Ovary (tissue), 9 donors: ENCODE results near the gene RAP1GAP. TPM values are rescaled to one million over a fixed set of nuclear protein-coding genes. Genes with fewer than 3 reads are reported as not detected.

Experiments
- DNase-seq, 5 donors: peaks; one replicate each; pipeline ENCODE4 v3.0.0-alpha.2; 2019 to 2020
- H3K27ac ChIP-seq, 2 donors: fragments of 200-600 bp; one replicate each; pipeline versions ENCODE4 v1.5.1 to v1.8.0; 2019 to 2022
- H3K27me3 ChIP-seq: fragments of 200-600 bp; one replicate; pipeline ENCODE4 v1.8.0; 2022
- H3K36me3 ChIP-seq: fragments of 200-600 bp; sonication (generic); one replicate; pipeline ENCODE4 v1.5.1; 2019
- H3K4me1 ChIP-seq: one replicate; pipeline ENCODE4 v1.8.1; 2013; ENCODE audit warnings: mild to moderate bottlenecking, moderate library complexity; ENCODE audit not compliant: insufficient read depth
- H3K4me3 ChIP-seq: fragments of 200-600 bp; sonication (generic); one replicate; pipeline ENCODE4 v1.5.1; 2017
- H3K9me3 ChIP-seq, 2 donors: fragments of 200-600 bp in 1 of 2; sonication (generic) in 1 of 2; one replicate each; pipeline versions ENCODE4 v1.5.1 to v1.8.1; 2013 to 2019; ENCODE audit warnings: mild to moderate bottlenecking in 1 of 2, moderate library complexity in 1 of 2
- EP300 ChIP-seq: sonication (generic); formaldehyde crosslinking; IDR thresholded peaks from one replicate; pipeline ENCODE4 v1.6.1; 2017; ENCODE audit warnings: antibody characterized with exemption
- POLR2A ChIP-seq: fragments of 450-650 bp; IDR thresholded peaks from one replicate; pipeline ENCODE4 v1.6.1; 2017; ENCODE audit warnings: antibody characterized with exemption, mild to moderate bottlenecking, moderate library complexity
- WGBS, 3 donors: extraction: QIAGEN DNeasy Blood & Tissue Kit in 1 of 3; methylation state at CpG; one replicate each; pipeline versions ENCODE4 v1.1.5 to v1.1.7; 2013 to 2017; 5-methylcytosine and 5-hydroxymethylcytosine counted together
- intact Hi-C, 4 donors: fragments of 100-400 bp; cut with DNase I; formaldehyde crosslinking; loops; one replicate each; pipeline versions ENCODE4 v1.11.0 to v1.15.1; 2022 to 2023
- polyA plus RNA-seq, 2 donors: library from polyadenylated mRNA; stranded (reverse); fragments of 200-250 nt in 1 of 2; fragments of 350-450 nt in 1 of 2; fragmentation: Illumina TruSeq in 1 of 2; extraction: RNeasy Lipid Tissue Mini Kit (QIAGEN cat#74804) in 1 of 2; gene quantifications; one replicate each; pipeline ENCODE4 v1.2.3, GENCODE V29; 2013 to 2014
- total RNA-seq, 7 donors: library from RNA; depleted of rRNA in 2 of 7; stranded (reverse); fragments of >200 nt in 2 of 7; fragmentation: NEBNext Ultra II Directional in 3 of 7; extraction: Animal tissue kit (Norgen Biotek cat#: 25700) in 3 of 7; gene quantifications; one replicate each; pipeline versions ENCODE4 v1.1.0 to v1.2.4, GENCODE V29; 2016 to 2023
- TF ChIP-seq, protein P1 (sequence below), 3 donors: fragments of 450-650 bp in 2 of 3; fragments of 200-600 bp in 1 of 3; IDR thresholded peaks; one replicate each; pipeline versions ENCODE4 v1.5.1 to v1.8.0; 2016 to 2022; ENCODE audit warnings: antibody characterized with exemption in 3 of 3, mild to moderate bottlenecking in 1 of 3
- donor health status: DM: no; HTN: no; CAD: no; lungs with moderate emphysema.
- donor health status: DM: no; HTN: no; CAD: no.
- donor health status: Bipolar disorder and iron deficiency.
- donor health status: DM: yes; HTN: yes; CAD: no.
- donor health status: DM: no; HTN: no; CAD: no.
- donor health status: DM: yes; HTN: yes; CAD: no.

RAP1GAP gene
- total and polyA plus RNA-seq, 9 donors, result 0.60 to 9.4 (median 2.8) TPM

DNA sequence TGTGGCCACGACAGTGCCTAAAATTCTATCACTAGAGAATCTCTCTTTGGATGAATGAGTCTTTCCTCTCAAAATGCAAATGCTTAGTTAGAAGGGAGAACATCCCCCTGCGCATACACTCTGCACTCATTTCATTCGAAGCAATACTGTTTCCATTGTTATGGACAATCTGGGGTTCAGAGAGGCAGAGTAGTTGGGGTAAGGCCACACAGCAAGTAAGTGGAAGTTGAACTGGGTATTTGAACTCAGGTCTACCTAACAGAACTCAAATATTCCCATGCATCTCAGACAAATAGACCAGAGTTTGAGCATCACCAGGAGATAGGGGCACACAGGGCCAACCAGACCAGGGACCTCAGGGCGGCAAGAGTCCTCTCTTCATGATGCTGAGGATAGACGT, 25.5 kb downstream of the RAP1GAP start:
- intact Hi-C loops, result no loop called here
- WGBS, 3 donors, result 82 to 89% (median 87%) methylated on average over 5 of the region's 5 CpGs
- no peak for TF ChIP-seq EP300
- TF ChIP-seq, protein P1, sequence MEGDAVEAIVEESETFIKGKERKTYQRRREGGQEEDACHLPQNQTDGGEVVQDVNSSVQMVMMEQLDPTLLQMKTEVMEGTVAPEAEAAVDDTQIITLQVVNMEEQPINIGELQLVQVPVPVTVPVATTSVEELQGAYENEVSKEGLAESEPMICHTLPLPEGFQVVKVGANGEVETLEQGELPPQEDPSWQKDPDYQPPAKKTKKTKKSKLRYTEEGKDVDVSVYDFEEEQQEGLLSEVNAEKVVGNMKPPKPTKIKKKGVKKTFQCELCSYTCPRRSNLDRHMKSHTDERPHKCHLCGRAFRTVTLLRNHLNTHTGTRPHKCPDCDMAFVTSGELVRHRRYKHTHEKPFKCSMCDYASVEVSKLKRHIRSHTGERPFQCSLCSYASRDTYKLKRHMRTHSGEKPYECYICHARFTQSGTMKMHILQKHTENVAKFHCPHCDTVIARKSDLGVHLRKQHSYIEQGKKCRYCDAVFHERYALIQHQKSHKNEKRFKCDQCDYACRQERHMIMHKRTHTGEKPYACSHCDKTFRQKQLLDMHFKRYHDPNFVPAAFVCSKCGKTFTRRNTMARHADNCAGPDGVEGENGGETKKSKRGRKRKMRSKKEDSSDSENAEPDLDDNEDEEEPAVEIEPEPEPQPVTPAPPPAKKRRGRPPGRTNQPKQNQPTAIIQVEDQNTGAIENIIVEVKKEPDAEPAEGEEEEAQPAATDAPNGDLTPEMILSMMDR (IDR thresholded peaks at IDR 0.05), result no peak
- no peak for TF ChIP-seq POLR2A
- DNase-seq, result no peak
- H3K27ac ChIP-seq, result no peak overlapping the region
- H3K9me3 ChIP-seq, result no peaks in the 10 kb centered on the region
- H3K4me1 ChIP-seq, result no peaks in the 10 kb centered on the region
- no peaks in the 10 kb centered on the region for H3K27me3 ChIP-seq
- no peak overlapping the region for H3K4me3 ChIP-seq
- H3K36me3 ChIP-seq, result no peaks in the 10 kb centered on the region

DNA sequence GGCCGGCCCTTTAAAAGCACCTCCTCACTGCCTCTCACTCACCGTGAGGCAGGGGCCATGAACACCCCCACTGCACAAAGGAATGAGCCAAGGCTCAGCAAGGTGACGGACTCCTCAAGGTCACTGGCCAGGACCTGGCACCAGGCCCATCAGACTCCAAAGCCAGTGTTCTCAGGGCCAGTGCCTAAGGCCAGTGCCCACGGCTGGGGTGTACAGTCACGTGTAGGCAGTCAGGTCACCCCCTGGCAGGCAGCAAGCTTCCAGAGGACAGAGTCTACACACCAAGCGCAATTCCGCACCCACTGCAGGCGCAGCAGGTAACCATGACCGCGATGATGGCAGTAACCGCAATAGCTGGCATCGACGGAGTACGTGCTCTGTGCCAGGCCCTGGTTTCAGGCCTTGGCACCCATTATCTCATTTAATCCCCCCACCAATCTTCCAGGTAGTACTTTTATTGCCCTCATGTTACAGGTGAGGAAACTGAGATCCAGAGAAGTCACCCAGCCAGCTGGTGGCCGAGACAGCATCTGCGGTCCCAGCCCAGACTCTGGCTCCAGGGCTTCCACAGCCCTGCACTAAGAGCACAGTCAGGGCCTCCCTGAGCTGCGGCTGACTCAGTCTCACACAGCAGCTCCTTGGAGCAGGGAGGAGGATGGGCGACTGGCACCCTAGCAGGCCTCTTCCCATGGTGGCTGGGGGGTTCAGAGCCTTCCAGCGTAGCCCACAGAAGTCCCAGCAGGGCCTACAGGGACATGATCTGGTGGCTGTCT, 27.0 kb downstream of the RAP1GAP start:
- no peak for TF ChIP-seq POLR2A
- no peak for TF ChIP-seq EP300
- TF ChIP-seq, protein P1 (IDR thresholded peaks at IDR 0.05), result no peak
- Histone ChIP-seq H3K4me1 (no peaks in the 10 kb centered on the region), H3K9me3 (no peaks in the 10 kb centered on the region), H3K36me3 (no peaks in the 10 kb centered on the region), H3K27me3 (no peaks in the 10 kb centered on the region), H3K27ac (no peak overlapping the region), H3K4me3 (no peak overlapping the region)
- intact Hi-C loops, result no loop called here
- WGBS, 3 donors, result 77 to 83% (median 80%) methylated on average over 19 of the region's 19 CpGs
- DNase-seq, result no peak

DNA sequence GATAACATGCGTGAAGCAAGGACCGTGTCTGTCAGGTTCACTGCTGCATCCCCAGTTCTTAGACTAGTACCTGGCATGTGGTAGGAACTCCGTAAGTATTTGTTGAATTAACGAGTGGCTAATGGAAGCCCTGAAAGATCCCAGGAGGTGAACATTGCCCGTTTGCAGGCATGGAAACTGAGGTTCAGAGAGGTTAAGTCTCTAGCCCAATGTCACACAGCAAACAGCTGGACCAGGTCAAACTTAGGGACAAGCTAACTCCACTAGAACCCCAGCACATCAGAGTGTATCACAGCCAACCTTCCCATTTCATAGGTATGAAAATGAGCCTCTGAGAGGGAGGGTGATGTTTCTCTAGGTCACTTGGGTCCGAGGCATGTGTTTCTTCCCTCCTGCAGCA, 27.6 kb downstream of the RAP1GAP start:
- no peak for DNase-seq
- H3K4me3 ChIP-seq, result no peak overlapping the region
- no peaks in the 10 kb centered on the region for H3K4me1 ChIP-seq
- no peak overlapping the region for H3K27ac ChIP-seq
- WGBS, 3 donors, result 74 to 79% (median 79%) methylated on average over 6 of the region's 6 CpGs
- no peaks in the 10 kb centered on the region for H3K36me3 ChIP-seq
- intact Hi-C loops, result no loop called here
- TF ChIP-seq, protein P1 (IDR thresholded peaks at IDR 0.05), result no peak
- TF ChIP-seq POLR2A, result no peak
- no peak for TF ChIP-seq EP300
- no peaks in the 10 kb centered on the region for H3K27me3 ChIP-seq
- no peaks in the 10 kb centered on the region for H3K9me3 ChIP-seq

DNA sequence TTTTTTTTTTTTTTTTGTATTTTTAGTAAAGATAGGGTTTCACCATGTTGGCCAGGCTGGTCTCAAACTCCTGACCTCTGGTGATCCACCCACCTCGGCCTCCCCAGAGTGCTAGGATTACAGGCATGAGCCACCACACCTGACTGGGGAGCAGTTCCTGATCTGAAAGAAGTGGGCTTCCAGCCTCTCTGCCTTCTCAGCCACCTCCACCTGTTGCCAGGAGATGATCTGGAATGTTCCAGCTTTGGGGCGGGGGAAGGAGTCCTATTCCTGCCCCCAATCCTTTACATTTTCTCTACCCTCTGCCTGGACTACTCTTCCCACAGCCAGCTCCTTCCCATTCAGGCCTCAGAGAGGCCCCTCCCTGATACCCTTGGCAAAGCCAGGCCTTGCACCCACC, 28.1 kb downstream of the RAP1GAP start:
- TF ChIP-seq POLR2A (no peak), EP300 (no peak)
- TF ChIP-seq, protein P1 (IDR thresholded peaks at IDR 0.05), result no peak
- DNase-seq, result no peak
- Histone ChIP-seq H3K27me3 (no peaks in the 10 kb centered on the region), H3K9me3 (no peaks in the 10 kb centered on the region), H3K27ac (no peak overlapping the region), H3K4me1 (no peaks in the 10 kb centered on the region), H3K36me3 (no peaks in the 10 kb centered on the region), H3K4me3 (no peak overlapping the region)
- intact Hi-C loops, result no loop called here
- 88 to 91% (median 91%) methylated on average over 2 of the region's 2 CpGs for WGBS, 3 donors
